Measurements from ENCODE around the gene PGM5. TPM values are rescaled to one million over a fixed set of nuclear protein-coding genes. Genes with fewer than 3 reads are reported as not detected.

Gene PGM5
- 0.78 and 4.0 TPM in 2 replicates for total RNA-seq

GRCh38 chr9:68356380-68357118 lies at the start of gene PGM5:
Gene PGM5 (plus strand): TSS chr9:68356611. CDS start chr9:68357128, 517 bp downstream.

DNA sequence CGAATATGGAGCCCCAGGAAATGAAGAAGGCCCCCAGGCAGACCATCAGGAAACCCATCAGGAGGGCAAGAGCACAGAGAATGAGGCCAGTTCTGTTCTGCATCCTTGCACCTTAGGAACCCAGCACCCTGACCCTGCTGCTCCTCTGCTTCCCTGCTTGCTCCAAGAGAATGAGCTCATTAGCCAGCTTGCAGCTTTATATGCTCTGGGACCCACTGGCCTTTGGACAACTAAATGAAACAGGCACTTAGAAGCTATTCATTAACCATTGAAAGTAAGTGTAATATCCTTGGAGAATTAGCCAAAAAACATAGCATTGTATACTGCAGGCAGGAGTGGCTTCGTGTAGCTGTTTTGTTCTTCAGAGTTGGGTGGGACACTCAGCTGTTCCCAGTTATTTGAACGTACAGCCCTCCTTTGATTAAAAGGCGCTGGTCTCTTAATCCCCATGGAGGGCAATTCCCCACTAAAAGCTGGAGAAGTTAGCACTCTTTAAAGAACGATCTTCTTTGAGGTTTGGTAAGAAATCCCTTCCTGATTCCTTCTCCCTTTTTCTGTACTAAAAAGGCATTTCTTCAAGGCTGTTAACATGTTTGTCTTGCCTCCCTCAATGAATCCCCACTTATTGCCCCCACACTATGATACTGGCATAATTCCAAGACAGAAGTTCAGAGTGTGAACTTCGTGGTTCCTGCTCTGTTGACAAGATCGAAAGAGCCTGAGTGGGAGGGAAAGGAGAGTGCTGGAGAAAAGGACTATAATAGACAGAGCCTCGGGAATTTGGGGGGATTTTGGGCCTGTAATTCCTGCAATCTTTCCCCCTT lies 184.5 kb downstream of the PGM5 start, which contains the start of gene TMEM252:
TSS of gene TMEM252 (minus strand) at position 172 of the 824 bp plus-strand sequence. CDS start at position 103, 69 bp downstream.

Other genes with a start within 250 kb of the PGM5 start
- 12.9 and 16.0 TPM in 2 replicates for gene ZNG1C, start 114.6 kb upstream of the PGM5 start, total RNA-seq
- gene FOXD4L3, start 53.7 kb upstream of the PGM5 start, total RNA-seq: under 0.01 TPM in 1 of 2 replicates, not detected in the other
- gene TMEM252, start 184.3 kb downstream of the PGM5 start, total RNA-seq: not detected in 2 replicates